ENCODE data around the gene KIF17.
"Not testable (repeated sequence)": the region's sequence is repeated elsewhere in the genome, so short reads cannot be mapped to it uniquely, and the experiment has no call there.

DNA sequence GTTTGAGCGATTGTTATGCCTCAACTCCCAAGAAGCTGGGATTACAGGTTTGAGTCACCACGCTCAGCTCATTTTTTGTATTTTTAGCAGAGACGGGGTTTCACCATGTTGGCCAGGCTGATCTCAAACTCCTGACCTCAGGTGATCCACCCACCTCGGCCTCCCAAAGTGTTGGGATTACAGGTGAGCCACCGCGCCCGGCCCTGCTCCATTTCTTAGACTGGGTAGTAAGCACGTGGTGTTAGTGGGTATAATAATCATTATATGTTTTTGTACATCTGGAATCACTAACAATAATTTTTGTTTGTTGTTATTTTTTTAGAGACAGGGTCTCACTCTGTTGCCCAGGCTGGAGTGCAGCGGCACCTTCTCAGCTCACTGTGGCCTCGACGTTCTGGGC lies 44.2 kb downstream of the KIF17 start:
- TF ChIP-seq, protein P1, sequence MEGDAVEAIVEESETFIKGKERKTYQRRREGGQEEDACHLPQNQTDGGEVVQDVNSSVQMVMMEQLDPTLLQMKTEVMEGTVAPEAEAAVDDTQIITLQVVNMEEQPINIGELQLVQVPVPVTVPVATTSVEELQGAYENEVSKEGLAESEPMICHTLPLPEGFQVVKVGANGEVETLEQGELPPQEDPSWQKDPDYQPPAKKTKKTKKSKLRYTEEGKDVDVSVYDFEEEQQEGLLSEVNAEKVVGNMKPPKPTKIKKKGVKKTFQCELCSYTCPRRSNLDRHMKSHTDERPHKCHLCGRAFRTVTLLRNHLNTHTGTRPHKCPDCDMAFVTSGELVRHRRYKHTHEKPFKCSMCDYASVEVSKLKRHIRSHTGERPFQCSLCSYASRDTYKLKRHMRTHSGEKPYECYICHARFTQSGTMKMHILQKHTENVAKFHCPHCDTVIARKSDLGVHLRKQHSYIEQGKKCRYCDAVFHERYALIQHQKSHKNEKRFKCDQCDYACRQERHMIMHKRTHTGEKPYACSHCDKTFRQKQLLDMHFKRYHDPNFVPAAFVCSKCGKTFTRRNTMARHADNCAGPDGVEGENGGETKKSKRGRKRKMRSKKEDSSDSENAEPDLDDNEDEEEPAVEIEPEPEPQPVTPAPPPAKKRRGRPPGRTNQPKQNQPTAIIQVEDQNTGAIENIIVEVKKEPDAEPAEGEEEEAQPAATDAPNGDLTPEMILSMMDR (IDR thresholded peaks at IDR 0.05; ENCODE audit: low read depth, low read length, poor library complexity, severe bottlenecking) = not testable (repeated sequence)
- TF ChIP-seq EZH2phosphoT487 (IDR thresholded peaks at IDR 0.05; ENCODE audit: borderline replicate concordance, low read length) = not testable (repeated sequence)

Data from DOHH2 (cell line).